GM18909 (cell line): ENCODE data around the gene DBH.
"Not testable (repeated sequence)": the region's sequence is repeated elsewhere in the genome, so short reads cannot be mapped to it uniquely, and the experiment has no call there.

Experiments used
- ATAC-seq: cut with Tn5 transposase; IDR thresholded peaks from one replicate; pipeline ENCODE4 v1.9.1; 2021; ENCODE audit warnings: mild to moderate bottlenecking; ENCODE audit not compliant: unreplicated experiment, poor library complexity

The DBH gene

GRCh38 chr9:133618726-133619125, 17.4 kb upstream of the DBH start:
- no peak for ATAC-seq

DNA sequence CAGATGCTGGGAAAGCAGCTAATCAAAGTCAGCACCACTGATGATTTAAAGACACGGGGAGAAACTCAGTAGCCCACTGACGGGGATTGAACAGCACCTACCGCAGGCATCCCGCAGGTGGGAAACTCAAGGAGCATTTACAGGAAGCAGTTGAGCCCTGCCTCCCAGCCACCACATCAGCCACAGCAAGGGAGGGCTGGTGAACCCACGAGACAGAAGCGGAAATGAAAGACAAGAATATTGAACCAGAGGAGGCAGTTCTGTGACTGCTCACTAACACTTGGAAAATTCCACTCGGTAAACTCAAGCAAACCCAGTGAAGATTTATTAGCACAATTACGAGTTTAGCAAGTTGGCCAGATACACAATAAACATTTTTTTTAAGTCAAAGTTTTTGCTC, 16.4 kb upstream of the DBH start:
- ATAC-seq = no peak

GRCh38 chr9:133621725-133622267, 14.4 kb upstream of the DBH start:
- no peak for ATAC-seq

GRCh38 chr9:133622555-133622954, 13.6 kb upstream of the DBH start:
- no peak for ATAC-seq

- ATAC-seq = not testable (repeated sequence)
These were observed 10.2 kb upstream of the DBH start for GRCh38 chr9:133626008-133626407.

DNA sequence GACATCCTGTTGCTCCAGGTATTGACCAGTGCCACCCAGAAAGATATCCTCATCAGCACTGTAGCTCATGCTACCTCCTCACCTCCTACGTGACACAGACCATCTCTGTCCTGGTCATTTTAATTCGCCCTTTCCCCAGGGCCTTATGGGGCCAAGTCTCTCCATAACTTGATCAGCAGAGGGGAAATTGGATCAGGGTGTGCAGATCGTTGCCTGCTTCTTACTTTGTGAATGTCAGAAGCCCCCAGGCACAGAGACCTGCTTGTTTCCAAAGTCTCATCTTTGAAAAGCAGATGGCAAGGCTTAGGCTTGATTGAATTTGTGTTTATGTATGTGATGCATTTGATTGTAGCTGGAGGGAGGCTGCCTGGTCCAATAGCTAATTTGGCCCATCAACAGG, 8.8 kb upstream of the DBH start:
- no peak for ATAC-seq

GRCh38 chr9:133628766-133629165, 7.4 kb upstream of the DBH start:
- ATAC-seq = no peak

DNA sequence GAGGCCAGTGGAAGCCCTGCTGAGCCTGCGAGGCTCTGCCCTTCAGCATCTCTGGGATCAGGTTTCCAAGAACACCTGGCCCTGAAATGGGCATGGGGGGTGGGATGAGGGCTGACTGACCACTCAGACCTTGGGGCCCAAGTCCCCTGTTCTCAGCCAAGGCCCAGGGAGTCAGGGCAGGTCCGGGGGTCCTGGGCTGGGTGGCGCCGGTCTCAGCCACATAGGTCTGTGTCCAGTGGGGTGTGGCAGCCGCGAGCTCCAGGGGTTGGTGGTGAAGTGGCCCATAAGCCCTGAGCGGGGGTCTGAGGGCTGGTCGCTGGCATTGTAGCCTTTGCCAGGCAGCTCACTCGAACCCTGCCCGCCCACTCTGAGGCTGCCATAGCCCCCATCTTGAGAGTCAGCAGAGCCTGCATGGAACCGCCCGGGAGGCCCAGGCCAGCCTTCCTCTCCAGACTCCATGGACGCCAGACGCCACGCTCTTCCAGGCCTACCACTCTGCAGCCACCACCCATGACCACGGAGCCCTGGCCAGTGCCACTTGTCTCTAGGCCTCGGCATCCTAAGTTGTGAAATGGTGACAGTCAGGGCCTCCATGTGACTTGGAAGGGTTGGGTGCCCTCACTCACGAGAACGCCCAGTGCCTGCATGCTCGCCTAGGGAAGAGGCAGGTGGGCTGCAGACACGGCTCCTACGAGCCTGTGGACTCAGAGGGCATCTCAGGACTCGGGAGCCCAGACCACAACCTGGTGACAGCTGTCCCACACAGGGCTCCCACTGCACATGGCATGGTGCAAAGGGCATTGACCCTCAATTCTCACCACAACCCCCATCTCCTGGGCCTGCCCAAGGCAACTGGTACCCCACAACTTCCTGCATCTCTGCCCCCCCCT, 6.7 kb upstream of the DBH start:
- ATAC-seq = no peak

DNA sequence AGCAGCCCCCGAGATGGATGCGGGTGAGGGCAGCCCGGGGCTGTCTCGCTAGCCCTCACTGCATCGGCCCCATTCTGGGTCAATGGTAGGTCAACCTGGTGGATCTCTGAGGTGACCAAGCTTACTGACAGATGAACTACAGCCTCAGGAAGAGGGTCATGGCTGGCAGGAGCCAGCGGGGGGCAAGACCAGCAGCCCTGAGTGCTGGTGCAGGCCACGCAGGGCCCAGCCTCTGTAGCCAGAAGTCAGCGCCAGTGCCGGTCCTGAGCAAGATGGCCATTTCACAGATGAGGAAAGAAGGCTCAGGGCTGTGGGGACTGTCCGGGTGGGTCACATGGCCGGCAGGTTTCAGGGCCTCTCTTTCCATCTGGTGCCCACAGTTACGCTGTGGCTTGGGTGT, 5.1 kb upstream of the DBH start:
- no peak for ATAC-seq

DNA sequence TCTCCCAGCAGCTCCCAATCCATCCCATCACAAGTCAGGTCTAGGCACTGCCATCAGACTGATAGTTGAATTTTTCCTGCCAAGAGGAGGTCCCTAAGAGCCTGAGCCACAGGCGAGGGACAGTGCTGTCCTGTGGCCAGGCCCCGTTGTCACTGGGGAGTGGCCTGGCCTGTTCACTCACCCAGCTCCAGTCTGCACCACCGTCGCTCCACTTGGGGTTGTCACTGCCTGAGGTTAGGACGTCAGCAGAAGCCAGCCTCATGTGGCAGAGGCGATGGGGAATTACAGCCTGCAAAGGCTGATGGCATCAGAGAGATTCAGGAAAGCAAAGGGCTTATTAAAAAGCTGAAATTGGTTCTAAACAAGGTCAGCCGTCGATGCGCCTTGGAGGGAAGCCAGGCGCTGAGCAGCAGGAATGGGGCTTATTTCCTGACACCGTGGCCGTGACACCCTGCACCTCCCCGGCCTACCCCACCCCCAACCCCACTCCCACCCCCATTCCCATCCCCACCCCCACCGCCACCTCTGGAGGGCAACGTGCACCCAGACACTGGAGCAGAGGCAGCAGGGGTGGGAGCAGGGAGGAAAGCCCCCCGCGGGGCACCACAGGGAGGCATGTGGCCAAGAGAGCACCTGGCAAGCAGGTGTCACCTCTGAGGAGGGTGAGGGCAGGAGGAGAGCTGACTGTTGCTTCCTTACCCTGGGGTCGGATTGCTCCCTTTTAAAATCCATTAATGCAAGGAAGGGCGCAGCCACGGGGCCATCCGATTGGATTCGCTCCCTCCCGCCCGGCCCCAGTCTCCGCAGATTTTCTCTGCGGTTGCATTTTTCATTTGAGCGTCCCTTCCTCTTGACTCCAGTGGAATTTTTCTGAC, 3.1 kb upstream of the DBH start:
- no peak for ATAC-seq

DNA sequence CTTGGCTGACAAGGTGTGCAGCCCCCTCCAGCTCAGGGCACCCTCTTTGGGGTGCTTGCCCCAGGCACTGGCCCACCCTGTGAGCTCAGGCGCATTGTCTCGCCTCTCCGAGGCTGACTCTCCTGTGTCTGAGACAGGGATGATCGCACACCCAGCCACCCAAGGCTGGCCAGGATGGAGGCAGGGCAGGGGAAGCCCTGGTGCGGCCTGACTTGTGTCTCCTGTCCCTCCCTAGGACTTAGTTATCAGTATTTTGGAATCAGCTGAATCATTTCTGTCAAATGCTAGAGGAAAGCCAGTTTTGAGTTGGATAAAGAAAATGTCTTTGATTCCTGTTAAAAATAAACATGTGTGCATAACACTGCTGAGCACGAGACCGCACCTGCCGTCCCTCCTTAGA, 2.5 kb upstream of the DBH start:
- no peak for ATAC-seq

DNA sequence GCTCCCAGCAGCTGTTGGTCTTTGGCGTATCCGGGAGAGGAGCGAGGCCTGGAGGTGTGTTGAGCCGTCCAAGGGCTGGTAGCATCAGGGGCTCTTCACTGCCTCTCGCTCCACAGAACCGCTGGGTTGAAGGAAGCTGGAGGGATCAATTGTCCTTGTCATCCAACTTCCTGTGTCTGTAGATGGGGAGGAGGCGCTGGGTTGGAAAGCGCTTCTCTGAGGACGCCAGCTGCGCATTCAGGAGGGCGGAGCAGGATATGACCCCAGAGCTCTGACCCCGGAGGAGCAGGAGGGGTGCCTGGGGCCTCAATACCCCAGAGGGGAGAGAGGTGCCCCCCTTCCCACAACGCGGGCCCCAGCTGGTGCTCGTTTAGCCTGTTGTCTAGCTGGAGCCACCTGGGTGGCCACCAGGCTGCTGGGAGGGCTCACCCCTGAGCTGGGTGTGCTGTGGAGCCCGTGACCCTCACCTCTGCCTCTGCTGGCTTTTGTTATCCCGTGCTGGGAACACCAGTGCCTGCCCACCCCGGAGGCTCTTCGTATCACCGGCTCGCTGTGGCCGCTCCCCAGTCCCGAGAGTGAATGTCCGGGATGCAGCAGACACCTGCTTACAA, 2.0 kb upstream of the DBH start:
- no peak for ATAC-seq

DNA sequence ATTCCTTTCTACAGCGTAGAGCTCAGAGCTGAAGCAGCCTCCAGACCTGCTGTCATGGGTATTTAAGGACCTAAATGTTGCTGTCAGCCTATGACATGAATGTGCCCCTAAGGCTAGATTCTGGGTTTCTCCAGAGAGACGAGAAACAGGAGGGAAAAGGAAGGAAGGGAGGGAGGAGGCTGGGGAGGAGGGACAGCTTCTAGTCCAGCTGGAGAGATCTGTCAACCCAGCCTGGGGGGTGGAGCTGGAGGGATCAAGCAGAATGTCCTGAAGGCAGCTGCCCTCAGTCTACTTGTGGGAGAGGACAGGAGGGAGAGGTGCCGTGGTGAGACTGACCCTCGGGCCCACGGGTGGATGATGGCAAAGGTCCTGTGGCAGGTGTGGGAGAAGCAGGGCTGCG, 1.1 kb upstream of the DBH start:
- no peak for ATAC-seq

- ATAC-seq = no peak
These were observed 739 bp downstream of the DBH start for GRCh38 chr9:133636902-133637301.

DNA sequence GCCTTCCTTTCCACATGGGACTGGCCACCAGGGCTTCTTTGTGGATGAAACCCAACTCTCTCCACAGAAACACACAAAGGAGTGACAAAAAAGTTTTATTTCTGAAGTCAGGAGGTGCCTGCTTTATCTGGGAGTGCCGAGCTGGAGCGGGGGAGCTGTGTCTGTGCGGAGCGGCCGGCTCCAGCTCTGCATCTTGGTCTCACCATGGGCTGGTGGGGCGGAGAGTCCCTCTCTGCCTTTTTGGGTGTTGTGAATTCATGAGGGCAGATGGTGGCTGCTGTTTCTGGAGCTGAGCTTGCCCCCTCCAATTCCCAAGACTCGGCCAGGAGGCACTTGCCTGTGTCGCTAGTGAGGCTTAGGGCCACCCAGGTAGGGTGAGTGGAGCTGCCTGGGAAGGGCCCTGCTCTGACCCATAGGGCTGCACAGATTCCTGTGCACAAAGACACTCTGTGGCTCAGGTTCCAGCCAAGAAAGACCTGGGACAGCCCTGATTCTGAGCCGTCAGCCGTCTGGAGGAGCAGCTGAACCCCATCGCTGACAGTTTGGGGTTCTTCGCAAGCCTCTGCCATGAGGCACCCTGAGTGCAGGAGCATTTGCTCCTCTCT, 1.4 kb downstream of the DBH start:
- ATAC-seq = no peak

DNA sequence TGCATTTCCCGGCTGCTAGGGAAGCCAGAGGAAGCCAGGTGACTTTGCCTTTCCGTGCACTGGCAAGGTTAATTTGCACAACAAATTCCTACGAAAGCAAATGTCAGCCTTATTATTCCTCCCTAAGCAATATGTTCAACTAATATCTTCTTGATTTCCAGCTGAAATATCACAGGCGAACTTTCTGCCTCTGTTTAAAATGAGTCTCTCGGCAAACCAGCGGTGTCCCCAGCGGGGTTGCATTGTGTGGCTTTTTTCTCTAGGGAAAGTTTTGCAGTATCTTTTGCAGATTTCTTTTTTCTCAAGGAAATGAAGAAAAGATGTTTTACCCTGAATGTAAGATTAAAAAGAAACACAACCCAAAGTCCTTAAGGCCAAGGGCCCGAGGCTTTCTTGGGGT, 1.9 kb downstream of the DBH start:
- ATAC-seq = no peak

- ATAC-seq = no peak
These were observed 2.5 kb downstream of the DBH start for GRCh38 chr9:133638711-133639110.

DNA sequence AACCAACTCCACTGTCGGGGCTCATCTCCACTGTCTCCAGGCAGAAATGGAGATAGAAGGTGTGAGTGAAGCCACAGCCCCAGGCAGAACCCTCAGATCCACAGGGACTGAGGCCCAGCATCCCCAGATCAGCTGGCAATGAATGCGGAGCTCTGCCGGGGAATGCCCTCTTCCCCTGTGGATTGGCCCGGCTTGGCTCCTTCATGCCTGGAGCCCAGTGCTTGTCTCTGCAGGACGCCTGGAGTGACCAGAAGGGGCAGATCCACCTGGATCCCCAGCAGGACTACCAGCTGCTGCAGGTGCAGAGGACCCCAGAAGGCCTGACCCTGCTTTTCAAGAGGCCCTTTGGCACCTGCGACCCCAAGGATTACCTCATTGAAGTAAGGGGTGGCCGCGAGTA, 3.5 kb downstream of the DBH start:
- no peak for ATAC-seq

DNA sequence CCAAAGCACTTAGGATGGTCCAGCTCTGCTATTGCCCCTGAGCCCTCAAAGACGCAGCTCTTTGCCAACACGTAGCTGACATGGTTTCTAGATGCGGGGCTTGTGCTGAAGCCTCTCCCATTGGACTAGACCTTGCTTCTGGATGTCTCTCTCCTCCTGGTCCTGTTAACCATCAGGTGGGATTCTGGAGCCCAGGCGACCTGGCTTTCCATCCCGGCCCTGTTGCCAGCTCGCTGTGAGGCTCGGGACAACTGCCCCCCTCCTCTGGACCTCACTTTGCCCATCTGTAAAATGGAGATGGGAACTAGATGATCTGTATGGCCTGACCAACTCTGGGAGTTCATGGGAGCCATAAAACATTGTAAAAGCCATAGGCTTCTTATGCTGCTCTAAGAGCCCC, 4.0 kb downstream of the DBH start:
- no peak for ATAC-seq

- ATAC-seq = no peak
These were observed 4.6 kb downstream of the DBH start for GRCh38 chr9:133640580-133641395.
